GM23338 (cell line): ENCODE data around the gene FXYD7.

ENCODE experiments used
- CREB1 ChIP-seq: fragments of 250-450 bp; sonication (Bioruptor Pico); IDR thresholded peaks from 2 replicates; pipeline ENCODE4 v1.5.0; 2020; ENCODE audit warnings: low read depth, mild to moderate bottlenecking, moderate library complexity
- CTCF ChIP-seq, 2 experiments: fragments of 200-600 bp in 1 of 2; sonication (generic) in 1 of 2; conservative IDR thresholded peaks; 2 replicates each; pipeline versions ENCODE4 v1.5.1 to v1.6.1; 2016 to 2017; ENCODE audit warnings: antibody characterized with exemption in 2 of 2, low read depth in 2 of 2, mild to moderate bottlenecking in 2 of 2, moderate library complexity in 1 of 2
- EZH2 ChIP-seq: fragments of 200-600 bp; sonication (generic); IDR thresholded peaks from one replicate; pipeline ENCODE4 v1.8.0; 2017; ENCODE audit warnings: antibody characterized with exemption, mild to moderate bottlenecking, low read depth; ENCODE audit not compliant: unreplicated experiment
- EZH2phosphoT487 ChIP-seq: fragments of 200-600 bp; sonication (generic); IDR thresholded peaks from one replicate; pipeline ENCODE4 v1.8.1; 2018; ENCODE audit warnings: antibody characterized with exemption; ENCODE audit not compliant: unreplicated experiment
- JUNB ChIP-seq: IDR thresholded peaks from one replicate; pipeline ENCODE4 v1.6.1; 2016; ENCODE audit warnings: antibody characterized with exemption; ENCODE audit not compliant: unreplicated experiment
- NANOG ChIP-seq: IDR thresholded peaks from 2 replicates; pipeline ENCODE4 v1.6.1; 2016; ENCODE audit warnings: antibody characterized with exemption, borderline replicate concordance
- POLR2AphosphoS5 ChIP-seq: IDR thresholded peaks from 2 replicates; pipeline ENCODE4 v1.6.1; 2016; ENCODE audit warnings: antibody characterized with exemption, low read depth
- REST ChIP-seq: IDR thresholded peaks from one replicate; pipeline ENCODE4 v1.6.1; 2018; ENCODE audit warnings: antibody characterized with exemption; ENCODE audit not compliant: unreplicated experiment
- ZNF114 ChIP-seq: fragments of 250-450 bp; sonication (Bioruptor Pico); IDR thresholded peaks from 2 replicates; pipeline ENCODE4 v1.5.0; 2020; ENCODE audit warnings: mild to moderate bottlenecking, moderate library complexity
- ZNF331 ChIP-seq: fragments of 250-450 bp; sonication (Bioruptor Pico); IDR thresholded peaks from 2 replicates; pipeline ENCODE4 v1.5.0; 2020; ENCODE audit warnings: low read depth, mild to moderate bottlenecking, moderate library complexity
- TF ChIP-seq, protein P1 (sequence below): IDR thresholded peaks from 2 replicates; pipeline ENCODE4 v1.6.1; 2016; ENCODE audit warnings: antibody characterized with exemption
- TF ChIP-seq, protein P2 (sequence below): fragments of 250-450 bp; sonication (Bioruptor Pico); IDR thresholded peaks from 2 replicates; pipeline ENCODE4 v1.5.0; 2020; ENCODE audit warnings: mild to moderate bottlenecking, moderate library complexity

DNA sequence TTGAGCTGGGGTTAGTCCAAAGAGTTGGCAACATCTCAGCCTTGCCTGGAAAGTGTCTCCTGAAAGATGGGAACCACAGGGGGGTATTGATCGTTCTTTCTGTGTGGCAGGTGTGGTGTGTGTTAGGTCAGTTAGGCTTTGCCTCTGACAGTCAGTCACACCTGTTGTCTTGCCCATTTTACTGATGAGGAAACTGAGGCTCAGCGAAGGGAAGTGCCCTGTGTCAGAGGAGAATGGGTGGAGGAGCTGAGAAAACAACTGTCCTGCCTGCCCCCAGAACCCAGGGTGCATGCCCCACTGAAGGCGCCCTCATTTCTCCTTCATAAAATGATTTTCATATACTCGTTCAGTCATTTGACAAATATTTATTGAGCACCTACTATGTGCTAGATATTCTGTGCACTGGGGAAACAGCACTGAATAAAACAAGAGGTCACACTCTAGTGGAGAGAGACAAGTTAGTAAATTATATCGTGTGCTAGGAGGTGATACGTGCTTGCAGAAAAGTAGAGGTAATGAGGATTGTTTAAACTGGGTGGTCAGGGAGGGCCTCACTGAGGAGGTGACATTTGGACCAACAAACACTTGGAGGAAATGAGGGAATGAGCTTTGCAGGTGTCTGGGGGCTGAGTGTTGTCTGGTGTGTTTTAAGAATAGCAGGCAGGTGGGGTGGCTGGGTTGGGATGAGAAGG is 13.1 kb downstream of the FXYD7 start:
- no peak for TF ChIP-seq CTCF (conservative IDR thresholded peaks at IDR 0.05; ENCODE audit: low read depth in 2 of 2)
- TF ChIP-seq JUNB: no peak
- no peak for TF ChIP-seq EZH2
- TF ChIP-seq POLR2AphosphoS5: no peak
- no peak for TF ChIP-seq REST
- no peak for TF ChIP-seq ZNF114 (CRISPR knock-in tag)
- no peak for TF ChIP-seq EZH2phosphoT487
- no peak for TF ChIP-seq ZNF331 (CRISPR knock-in tag)
- TF ChIP-seq, protein P1, sequence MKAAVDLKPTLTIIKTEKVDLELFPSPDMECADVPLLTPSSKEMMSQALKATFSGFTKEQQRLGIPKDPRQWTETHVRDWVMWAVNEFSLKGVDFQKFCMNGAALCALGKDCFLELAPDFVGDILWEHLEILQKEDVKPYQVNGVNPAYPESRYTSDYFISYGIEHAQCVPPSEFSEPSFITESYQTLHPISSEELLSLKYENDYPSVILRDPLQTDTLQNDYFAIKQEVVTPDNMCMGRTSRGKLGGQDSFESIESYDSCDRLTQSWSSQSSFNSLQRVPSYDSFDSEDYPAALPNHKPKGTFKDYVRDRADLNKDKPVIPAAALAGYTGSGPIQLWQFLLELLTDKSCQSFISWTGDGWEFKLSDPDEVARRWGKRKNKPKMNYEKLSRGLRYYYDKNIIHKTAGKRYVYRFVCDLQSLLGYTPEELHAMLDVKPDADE: no peak
- TF ChIP-seq, protein P2, sequence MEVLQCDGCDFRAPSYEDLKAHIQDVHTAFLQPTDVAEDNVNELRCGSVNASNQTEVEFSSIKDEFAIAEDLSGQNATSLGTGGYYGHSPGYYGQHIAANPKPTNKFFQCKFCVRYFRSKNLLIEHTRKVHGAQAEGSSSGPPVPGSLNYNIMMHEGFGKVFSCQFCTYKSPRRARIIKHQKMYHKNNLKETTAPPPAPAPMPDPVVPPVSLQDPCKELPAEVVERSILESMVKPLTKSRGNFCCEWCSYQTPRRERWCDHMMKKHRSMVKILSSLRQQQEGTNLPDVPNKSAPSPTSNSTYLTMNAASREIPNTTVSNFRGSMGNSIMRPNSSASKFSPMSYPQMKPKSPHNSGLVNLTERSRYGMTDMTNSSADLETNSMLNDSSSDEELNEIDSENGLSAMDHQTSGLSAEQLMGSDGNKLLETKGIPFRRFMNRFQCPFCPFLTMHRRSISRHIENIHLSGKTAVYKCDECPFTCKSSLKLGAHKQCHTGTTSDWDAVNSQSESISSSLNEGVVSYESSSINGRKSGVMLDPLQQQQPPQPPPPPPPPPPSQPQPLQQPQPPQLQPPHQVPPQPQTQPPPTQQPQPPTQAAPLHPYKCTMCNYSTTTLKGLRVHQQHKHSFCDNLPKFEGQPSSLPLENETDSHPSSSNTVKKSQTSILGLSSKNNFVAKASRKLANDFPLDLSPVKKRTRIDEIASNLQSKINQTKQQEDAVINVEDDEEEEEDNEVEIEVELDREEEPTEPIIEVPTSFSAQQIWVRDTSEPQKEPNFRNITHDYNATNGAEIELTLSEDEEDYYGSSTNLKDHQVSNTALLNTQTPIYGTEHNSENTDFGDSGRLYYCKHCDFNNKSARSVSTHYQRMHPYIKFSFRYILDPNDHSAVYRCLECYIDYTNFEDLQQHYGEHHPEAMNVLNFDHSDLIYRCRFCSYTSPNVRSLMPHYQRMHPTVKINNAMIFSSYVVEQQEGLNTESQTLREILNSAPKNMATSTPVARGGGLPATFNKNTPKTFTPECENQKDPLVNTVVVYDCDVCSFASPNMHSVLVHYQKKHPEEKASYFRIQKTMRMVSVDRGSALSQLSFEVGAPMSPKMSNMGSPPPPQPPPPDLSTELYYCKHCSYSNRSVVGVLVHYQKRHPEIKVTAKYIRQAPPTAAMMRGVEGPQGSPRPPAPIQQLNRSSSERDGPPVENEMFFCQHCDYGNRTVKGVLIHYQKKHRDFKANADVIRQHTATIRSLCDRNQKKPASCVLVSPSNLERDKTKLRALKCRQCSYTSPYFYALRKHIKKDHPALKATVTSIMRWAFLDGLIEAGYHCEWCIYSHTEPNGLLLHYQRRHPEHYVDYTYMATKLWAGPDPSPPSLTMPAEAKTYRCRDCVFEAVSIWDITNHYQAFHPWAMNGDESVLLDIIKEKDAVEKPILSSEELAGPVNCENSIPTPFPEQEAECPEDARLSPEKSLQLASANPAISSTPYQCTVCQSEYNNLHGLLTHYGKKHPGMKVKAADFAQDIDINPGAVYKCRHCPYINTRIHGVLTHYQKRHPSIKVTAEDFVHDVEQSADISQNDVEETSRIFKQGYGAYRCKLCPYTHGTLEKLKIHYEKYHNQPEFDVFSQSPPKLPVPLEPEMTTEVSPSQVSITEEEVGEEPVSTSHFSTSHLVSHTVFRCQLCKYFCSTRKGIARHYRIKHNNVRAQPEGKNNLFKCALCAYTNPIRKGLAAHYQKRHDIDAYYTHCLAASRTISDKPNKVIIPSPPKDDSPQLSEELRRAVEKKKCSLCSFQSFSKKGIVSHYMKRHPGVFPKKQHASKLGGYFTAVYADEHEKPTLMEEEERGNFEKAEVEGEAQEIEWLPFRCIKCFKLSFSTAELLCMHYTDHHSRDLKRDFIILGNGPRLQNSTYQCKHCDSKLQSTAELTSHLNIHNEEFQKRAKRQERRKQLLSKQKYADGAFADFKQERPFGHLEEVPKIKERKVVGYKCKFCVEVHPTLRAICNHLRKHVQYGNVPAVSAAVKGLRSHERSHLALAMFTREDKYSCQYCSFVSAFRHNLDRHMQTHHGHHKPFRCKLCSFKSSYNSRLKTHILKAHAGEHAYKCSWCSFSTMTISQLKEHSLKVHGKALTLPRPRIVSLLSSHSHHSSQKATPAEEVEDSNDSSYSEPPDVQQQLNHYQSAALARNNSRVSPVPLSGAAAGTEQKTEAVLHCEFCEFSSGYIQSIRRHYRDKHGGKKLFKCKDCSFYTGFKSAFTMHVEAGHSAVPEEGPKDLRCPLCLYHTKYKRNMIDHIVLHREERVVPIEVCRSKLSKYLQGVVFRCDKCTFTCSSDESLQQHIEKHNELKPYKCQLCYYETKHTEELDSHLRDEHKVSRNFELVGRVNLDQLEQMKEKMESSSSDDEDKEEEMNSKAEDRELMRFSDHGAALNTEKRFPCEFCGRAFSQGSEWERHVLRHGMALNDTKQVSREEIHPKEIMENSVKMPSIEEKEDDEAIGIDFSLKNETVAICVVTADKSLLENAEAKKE (CRISPR knock-in tag): no peak
- TF ChIP-seq CREB1 (CRISPR knock-in tag): no peak
- no peak for TF ChIP-seq NANOG
